Activated CD4-positive, alpha-beta T cell treated with anti-CD3 and anti-CD28 coated beads, Interleukin-2, amount 50 U/mL, for 24 hours (primary cell): Measurements from ENCODE around the gene NEAT1.

Experiments
- DNase-seq, 2 donors: peaks; one replicate each; pipeline ENCODE4 v3.0.0-alpha.2; 2020; ENCODE audit warnings: low read depth in 1 of 2, low spot score in 1 of 2

The NEAT1 gene

GRCh38 chr11:65433657-65434056 is 11.1 kb downstream of the NEAT1 start:
- no peak for DNase-seq

GRCh38 chr11:65434057-65434666 is 11.6 kb downstream of the NEAT1 start:
- no peak for DNase-seq

DNA sequence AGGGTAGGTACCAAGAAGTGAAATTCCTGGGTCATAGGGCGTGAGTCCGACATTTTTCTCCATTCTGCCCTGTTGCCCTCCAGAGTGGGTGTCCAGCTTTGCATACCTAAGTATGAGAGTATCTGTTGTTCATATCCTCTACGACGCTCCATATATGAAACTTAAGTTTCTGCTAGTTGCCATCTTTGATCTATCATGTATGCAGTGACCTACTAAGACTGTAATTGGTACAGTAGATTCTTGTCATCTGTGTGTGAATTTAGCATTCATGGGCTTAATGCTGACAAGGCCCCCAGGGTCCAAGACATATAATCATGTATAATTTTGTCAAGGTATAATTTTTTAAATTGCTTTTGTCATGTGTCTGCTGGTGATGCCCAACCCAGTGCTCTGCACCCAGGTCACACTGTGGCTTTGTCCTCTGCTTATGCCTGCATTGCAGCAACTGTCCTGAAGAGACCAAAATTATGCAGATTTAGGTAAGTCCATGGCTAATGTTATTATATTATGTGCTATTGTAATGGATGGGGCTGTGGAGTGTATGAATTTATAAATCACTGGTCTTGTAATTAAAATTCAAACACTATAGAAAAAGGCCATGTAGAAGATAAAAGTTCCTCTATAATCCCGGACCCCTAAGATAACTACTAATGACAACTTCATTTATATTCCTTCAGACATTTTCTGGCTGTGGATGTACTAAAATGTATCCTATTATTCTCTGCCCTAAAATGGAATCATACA is 12.2 kb downstream of the NEAT1 start:
- DNase-seq: no peak

DNA sequence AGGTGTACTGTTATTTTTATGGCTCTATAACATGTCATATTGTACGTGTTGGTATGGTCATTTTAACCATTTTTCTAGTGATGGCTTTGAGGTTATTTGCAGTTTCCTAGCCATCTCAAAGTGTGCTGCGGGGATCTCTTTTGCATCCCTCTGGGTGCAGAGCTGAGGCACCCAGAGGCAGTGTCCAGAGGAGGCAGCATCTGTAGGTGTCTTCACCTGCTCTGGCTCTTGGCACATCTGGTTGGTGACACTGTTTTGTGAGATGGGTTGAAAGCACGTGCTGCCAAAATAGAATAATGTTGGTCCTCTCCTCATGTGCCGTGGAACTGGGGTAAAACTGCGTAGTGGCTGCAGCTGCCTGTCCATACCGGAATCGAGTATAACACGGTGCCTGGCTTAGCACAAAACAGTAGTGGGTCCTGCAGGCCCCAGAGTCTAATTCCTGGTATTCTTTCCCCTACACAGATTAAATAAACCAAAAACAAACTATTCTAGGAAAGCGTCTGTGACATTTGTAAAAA is 12.9 kb downstream of the NEAT1 start:
- no peak for DNase-seq

GRCh38 chr11:65435981-65436411 is 13.4 kb downstream of the NEAT1 start:
- DNase-seq: no peak

DNA sequence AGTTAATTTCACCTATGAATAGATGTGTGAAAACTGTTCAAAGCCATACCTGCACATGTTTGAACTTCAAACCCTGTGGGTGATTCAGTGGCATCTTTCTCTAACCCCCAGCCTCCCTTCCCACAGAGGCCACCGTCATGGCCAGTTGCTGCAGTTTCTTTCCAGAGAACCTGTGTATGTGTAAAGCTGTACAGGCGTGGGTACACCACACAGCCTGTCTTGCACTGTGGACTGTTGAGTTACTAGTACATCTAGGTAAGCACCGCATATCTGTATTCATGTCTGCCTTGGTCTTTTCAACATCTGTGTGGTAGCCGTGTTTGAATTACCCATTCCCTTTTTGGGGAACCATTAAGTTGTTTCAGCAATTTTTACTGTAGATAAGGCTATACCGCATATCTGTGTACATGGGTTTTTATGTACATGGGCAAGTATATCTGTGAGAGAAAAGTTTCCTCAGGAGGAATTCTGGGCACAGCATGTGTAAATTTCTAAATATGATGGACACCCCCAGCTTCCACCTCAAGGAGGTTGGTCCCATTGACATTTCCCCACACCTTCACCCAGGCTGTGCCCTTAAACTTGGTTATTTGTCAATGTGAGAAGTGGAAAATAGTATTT is 13.9 kb downstream of the NEAT1 start:
- no peak for DNase-seq

GRCh38 chr11:65437436-65438227 is 15.0 kb downstream of the NEAT1 start:
- DNase-seq: no peak

GRCh38 chr11:65438257-65439151 is 15.9 kb downstream of the NEAT1 start:
- no peak for DNase-seq

- DNase-seq: no peak
Observed at GRCh38 chr11:65439331-65440181, 17.0 kb downstream of the NEAT1 start.

DNA sequence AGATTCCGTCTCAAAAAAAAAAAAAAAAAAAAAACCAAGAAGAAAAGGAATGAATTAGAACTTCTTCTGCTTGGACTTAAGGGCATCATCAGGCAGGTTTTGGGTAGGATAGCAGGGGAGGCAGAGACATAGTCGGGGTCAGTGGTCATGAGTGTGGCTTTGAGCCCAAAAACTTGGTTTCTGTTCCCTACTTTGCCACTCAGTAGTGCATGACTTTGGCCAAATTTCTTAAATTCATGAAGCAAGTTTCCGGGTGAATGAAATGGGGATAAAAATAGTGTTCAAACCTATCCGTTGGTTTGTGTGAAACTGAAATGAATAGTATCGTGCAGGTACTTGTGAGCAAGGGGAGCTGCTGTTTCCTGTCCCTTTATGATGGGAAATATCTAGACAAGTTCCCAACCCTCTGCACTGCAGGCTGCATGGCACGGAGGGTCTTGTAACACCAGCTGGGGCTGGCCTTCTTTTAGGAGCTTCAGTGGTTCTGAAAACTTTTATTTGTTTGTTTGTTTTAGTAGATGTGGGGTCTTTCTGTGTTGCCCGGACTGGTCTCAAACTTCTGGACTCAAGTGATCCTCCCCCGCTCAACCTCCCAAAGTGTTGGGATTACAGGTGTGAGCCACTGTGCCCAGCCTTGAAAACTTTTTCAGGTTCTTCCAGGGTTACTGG is 18.4 kb downstream of the NEAT1 start:
- DNase-seq: no peak

GRCh38 chr11:65442842-65443331 is 20.3 kb downstream of the NEAT1 start:
- DNase-seq: no peak

- DNase-seq: no peak
Observed at GRCh38 chr11:65444314-65445051, 21.9 kb downstream of the NEAT1 start.

GRCh38 chr11:65445101-65445603 is 22.6 kb downstream of the NEAT1 start:
- no peak for DNase-seq

DNA sequence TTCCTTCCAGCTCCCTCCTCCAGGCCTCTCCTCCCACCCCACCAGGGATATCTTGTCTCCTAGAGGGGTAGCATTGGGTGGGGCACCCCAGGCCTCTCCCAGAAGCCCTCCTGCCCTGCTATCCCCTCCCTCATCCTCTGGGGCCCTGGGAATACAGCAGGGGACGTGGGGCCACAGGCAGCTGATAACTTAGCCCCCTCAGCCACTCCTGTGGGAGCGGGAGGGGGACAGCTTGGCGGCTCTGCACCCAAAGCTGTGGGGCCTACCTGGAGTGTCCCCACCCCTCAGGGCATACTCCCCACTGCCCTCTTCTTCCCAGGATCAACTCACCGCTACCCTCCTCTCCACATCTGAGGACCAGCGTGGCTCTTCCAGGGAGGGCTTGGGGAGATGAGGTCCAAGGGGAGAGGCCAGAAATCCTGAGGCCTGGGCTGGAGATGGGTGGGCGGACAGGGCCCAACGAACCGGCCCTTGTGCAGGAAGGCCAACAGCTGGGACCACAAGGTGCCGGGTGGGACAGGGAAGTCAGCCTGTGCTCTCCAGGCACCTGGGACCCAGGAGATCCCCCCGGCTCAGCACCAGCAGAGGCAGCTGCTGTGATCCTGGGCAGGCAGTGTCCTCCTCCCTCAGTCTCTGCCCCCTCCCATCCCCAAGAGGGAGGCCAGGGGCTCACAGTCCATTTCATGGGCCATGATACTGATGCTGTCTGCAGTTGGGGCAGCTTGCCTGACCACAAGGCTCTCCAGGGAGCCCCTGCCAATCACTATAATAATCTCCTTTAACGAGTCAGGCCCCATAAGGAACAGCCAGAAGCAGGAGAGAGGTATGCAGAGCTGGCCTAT is 23.2 kb downstream of the NEAT1 start:
- no peak for DNase-seq

GRCh38 chr11:65446446-65447277 is 24.1 kb downstream of the NEAT1 start:
- no peak for DNase-seq

DNA sequence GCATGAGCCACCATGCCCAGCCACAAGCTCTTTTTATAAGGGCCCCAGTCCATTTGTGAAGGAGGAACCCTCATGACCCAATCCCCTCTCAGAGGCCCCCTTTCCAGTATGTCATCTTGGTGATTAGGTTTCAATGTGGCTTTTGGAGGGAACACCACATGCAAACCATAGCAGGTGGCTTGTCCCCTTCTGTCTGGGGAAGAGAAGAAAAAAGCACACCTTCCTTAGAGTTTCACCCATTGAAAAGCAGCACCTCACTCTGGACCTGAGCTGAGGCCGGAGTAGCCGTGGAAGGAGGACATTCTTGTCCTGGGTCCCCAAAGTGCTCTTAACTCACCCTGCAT is 25.4 kb downstream of the NEAT1 start:
- DNase-seq: no peak
